Measurements from ENCODE around the gene DYNLT1.
A peak's percentile ranks its signal among the peaks of the same experiment; 100 is the strongest.
"Not testable (repeated sequence)": the region's sequence is repeated elsewhere in the genome, so short reads cannot be mapped to it uniquely, and the experiment has no call there.

The DYNLT1 gene

DNA sequence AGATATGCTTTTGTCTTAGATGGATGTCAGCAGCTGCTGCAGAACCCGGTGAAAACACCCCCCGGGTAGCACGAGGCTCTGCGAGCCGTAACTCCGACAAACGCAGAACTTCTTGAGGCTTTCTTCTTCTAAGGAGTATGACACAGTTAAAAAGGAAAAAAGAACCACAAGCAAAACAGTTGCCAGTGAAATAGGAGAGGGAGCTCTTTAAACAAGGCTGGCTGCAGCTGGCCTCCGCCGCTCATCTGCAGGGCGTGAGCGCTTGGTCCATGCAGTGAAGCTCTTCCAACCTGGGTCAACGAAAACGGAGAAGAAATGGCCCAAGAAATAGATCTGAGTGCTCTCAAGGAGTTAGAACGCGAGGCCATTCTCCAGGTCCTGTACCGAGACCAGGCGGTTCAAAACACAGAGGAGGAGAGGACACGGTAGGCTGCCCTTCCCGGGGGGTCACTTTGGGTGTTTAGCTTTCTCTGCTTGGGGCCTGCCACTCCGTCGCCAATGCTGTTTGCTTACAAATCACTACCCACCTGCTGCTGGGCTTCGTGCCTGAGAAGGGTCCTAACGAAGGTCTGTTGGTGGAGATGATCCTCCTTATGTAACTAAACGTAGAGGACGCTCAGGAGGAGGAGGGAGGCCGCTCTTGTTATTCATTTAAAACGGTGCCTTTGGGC lies 18.5 kb upstream of the DYNLT1 start:
- peak; percentile 47 to 80 for DNase-seq

DNA sequence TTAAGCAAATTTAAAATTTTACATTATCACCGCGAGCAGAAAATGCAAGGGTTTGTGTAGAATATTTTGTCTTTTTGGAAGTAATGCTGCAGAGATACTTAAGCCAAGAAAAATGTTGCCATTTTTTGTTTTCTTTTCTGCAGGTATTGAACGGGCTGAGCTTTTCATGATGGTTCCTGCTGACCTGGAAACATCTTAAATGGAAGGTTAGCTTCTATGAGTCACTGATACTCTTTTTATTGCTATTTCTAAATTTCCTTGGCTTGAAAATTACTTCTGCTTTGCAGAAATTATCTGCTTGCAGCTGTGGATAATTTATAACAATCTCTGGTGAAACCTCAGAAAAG lies 18.0 kb upstream of the DYNLT1 start:
- DNase-seq, result no peak

DNA sequence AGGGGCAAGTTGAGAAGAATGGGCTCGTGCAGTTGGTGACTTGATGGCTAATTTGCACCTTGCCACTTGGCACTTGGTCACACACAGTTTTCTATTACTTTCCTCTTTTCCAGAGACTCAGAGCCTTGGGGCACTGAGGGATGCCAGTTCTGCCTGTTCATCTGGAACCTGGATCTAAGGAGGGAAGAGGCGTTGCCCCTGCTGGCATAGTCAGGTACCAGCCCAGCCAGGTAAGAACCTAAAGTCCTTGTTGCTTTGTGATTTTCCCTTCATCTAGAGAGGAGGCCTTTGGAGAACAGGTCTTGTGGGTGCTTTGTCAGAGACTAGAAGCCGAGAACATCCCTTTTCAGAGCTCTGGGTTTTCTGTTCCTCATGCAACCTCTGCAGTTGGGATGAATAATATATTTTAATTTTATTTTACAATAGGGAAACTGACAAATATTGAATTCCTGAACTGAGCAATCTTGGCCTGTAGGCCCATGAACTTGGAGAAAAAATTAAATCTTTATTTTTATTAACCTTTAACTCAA lies 16.7 kb upstream of the DYNLT1 start:
- no peak for DNase-seq

DNA sequence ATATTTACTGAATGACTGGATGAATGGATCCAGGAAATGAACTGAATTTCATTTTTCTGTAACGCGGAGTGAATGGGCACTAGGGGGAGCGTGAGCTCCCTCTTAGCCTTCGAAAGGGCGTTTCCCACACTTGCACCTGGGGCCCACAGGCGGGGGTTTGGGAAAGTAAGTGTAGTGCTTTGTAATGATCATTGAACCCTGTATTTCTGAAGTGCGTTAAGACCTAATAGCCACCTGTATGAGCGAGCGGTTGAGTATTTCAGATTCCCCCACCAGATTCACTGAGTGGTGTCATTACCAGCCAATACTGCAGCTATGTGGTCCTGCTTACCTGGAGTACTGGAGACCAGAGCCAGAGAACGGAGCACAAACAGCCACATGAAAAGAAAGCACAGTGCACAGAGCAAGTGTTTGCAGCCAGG lies 15.8 kb upstream of the DYNLT1 start:
- DNase-seq, result peak; percentile 19 to 42

GRCh38 chr6:158656986-158657385 lies 12.4 kb upstream of the DYNLT1 start:
- DNase-seq, result peak; percentile 33 to 64

- DNase-seq, result peak; percentile 90 to 94
Observed at GRCh38 chr6:158655569-158656450, 11.3 kb upstream of the DYNLT1 start.

- DNase-seq, result peak; percentile 88 to 90
Observed at GRCh38 chr6:158654960-158655489, 10.5 kb upstream of the DYNLT1 start.

GRCh38 chr6:158654498-158654897 lies 10.0 kb upstream of the DYNLT1 start:
- DNase-seq, result peak; percentile 71 to 82

- DNase-seq, result no peak
Observed at GRCh38 chr6:158653577-158654354, 9.2 kb upstream of the DYNLT1 start.

GRCh38 chr6:158651981-158652737 lies 7.6 kb upstream of the DYNLT1 start:
- DNase-seq, result not testable (repeated sequence)

- DNase-seq, result no peak
Observed at GRCh38 chr6:158649289-158650143, 5.0 kb upstream of the DYNLT1 start, which contains the start of gene SYTL3. SYTL3 (plus strand) TSS chr6:158650054; CDS start chr6:158663269, 13,215 bp downstream.

GRCh38 chr6:158648682-158649131 lies 4.2 kb upstream of the DYNLT1 start:
- no peak for DNase-seq

GRCh38 chr6:158647501-158647900 lies 3.0 kb upstream of the DYNLT1 start:
- peak in 1 of 2 experiments; percentile 38 for DNase-seq

GRCh38 chr6:158646023-158646910 lies 1.7 kb upstream of the DYNLT1 start:
- DNase-seq, result no peak

GRCh38 chr6:158645064-158646022 lies 800 bp upstream of the DYNLT1 start:
- peak in 1 of 2 experiments; percentile 51 for DNase-seq

DNA sequence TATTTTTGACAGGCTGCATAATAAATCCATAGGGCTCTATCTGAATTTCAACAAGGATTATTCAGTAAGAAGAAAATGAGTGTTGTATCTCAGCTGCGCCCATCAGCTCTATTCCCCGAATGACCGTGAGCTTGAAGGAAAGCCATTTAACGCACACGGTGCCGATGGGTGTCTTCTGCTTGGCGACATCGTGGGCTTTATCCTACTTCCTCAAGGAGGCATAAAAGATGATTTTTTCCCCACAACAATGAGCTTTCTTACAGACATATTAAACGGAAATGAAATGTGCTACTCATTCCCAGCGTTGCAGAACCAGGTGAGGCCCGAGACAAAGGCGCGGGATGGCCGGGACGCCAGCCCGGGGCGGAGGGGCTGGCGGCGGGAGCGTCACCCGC lies 710 bp downstream of the DYNLT1 start:
- DNase-seq, result peak in 1 of 2 experiments; percentile 41

DNA sequence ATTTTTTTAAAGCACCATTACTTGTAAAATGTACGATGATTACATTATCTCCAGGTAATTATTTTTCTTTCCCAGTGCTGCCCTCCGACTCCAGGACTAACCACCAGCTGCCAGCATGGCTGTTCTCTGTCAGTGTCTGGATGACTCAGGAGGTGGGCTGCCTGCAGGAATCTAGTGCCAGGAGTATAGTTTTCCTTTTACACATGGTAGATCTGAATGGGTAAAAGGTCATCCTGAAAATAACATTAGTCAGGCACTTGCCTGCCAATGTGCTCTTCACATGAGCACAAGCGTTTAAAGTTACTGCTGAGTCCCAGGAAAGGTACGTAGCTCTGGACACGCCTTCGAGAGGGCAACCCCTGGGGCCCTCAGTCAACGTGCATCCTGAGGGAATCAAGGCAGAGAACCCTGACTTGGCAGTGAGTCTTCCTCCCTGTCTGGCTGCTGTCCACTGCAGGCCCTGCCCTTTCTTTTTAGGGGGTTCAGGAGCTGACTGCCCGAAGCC lies 2.4 kb downstream of the DYNLT1 start:
- no peak for DNase-seq

DNA sequence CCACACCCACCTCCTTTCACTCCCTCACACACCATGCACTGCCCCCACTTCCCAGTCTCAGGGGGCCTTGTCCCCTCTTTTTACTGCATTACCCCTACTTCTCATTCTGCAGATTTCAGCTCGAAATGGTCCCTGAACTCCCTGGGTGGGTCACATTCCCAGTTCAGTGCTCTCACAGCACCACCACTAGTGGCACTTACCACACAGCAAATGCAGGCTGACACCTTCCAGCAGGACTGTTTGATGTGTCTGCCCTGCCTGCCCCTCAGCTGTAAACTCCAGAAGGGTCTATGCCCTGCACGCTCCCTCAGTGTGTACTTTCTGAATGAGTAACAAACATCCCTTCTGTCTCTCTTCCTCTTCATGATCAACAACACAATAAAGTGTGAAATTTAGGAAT lies 4.0 kb downstream of the DYNLT1 start:
- DNase-seq, result no peak
